HEK293 (cell line): ENCODE results near the gene ABCB9.

Experiments
- ATF2 ChIP-seq: fragments of 450-650 bp; formaldehyde crosslinking; IDR thresholded peaks from 2 replicates; pipeline ENCODE4 v1.5.1; 2016; ENCODE audit warnings: missing biosample characterization, missing genetic modification characterization, low read depth
- EGR2 ChIP-seq: fragments of 450-650 bp; formaldehyde crosslinking; IDR thresholded peaks from 2 replicates; pipeline ENCODE4 v1.5.1; 2016; ENCODE audit warnings: low read depth, missing biosample characterization, missing genetic modification characterization
- GLI2 ChIP-seq: fragments of 450-650 bp; formaldehyde crosslinking; IDR thresholded peaks from 2 replicates; pipeline ENCODE4; 2017; ENCODE audit warnings: missing biosample characterization, missing genetic modification characterization, low read depth, borderline replicate concordance
- HOXA7 ChIP-seq: sonication (generic); formaldehyde crosslinking; IDR thresholded peaks from 2 replicates; pipeline ENCODE4 v1.8.1; 2022; ENCODE audit warnings: missing genetic modification reagents, borderline replicate concordance
- KLF1 ChIP-seq: fragments of 450-650 bp; formaldehyde crosslinking; IDR thresholded peaks from 2 replicates; pipeline ENCODE4 v1.5.1; 2016; ENCODE audit warnings: missing biosample characterization, missing genetic modification characterization
- KLF10 ChIP-seq: fragments of 450-650 bp; IDR thresholded peaks from 2 replicates; pipeline ENCODE4 v1.5.1; 2018; ENCODE audit warnings: missing biosample characterization, mild to moderate bottlenecking, missing genetic modification characterization
- RBAK ChIP-seq: fragments of 450-650 bp; formaldehyde crosslinking; IDR thresholded peaks from 2 replicates; pipeline ENCODE4 v1.5.1; 2016; ENCODE audit warnings: missing biosample characterization, missing genetic modification characterization
- REPIN1 ChIP-seq: fragments of 450-650 bp; formaldehyde crosslinking; IDR thresholded peaks from 2 replicates; pipeline ENCODE4 v1.5.1; 2017; ENCODE audit warnings: missing biosample characterization, missing genetic modification characterization, low read depth
- SP3 ChIP-seq: fragments of 450-650 bp; formaldehyde crosslinking; IDR thresholded peaks from 2 replicates; pipeline ENCODE4 v1.5.1; 2016; ENCODE audit warnings: missing biosample characterization, missing genetic modification characterization
- ZEB2 ChIP-seq: fragments of 450-650 bp; formaldehyde crosslinking; IDR thresholded peaks from 2 replicates; pipeline ENCODE4 v1.5.1; 2016; ENCODE audit warnings: missing biosample characterization, missing genetic modification characterization
- ZNF155 ChIP-seq: fragments of 450-650 bp; formaldehyde crosslinking; IDR thresholded peaks from 2 replicates; pipeline ENCODE4 v1.5.1; 2016; ENCODE audit warnings: missing biosample characterization, missing genetic modification characterization
- ZNF202 ChIP-seq: fragments of 450-650 bp; formaldehyde crosslinking; IDR thresholded peaks from 2 replicates; pipeline ENCODE4 v1.5.1; 2016; ENCODE audit warnings: missing biosample characterization, missing genetic modification characterization, borderline replicate concordance
- ZNF214 ChIP-seq: fragments of 450-650 bp; formaldehyde crosslinking; IDR thresholded peaks from 2 replicates; pipeline ENCODE4 v1.5.1; 2017; ENCODE audit warnings: missing biosample characterization, mild to moderate bottlenecking, missing genetic modification characterization, borderline replicate concordance
- ZNF23 ChIP-seq: fragments of 450-650 bp; formaldehyde crosslinking; IDR thresholded peaks from 2 replicates; pipeline ENCODE4 v1.5.1; 2016; ENCODE audit warnings: missing biosample characterization, missing genetic modification characterization, borderline replicate concordance
- ZNF239 ChIP-seq: fragments of 450-650 bp; formaldehyde crosslinking; IDR thresholded peaks from 2 replicates; pipeline ENCODE4 v1.5.1; 2016; ENCODE audit warnings: missing biosample characterization, missing genetic modification characterization
- ZNF350 ChIP-seq: fragments of 450-650 bp; formaldehyde crosslinking; IDR thresholded peaks from 2 replicates; pipeline ENCODE4 v1.5.0; 2017; ENCODE audit warnings: missing biosample characterization, mild to moderate bottlenecking, missing genetic modification characterization
- ZNF518A ChIP-seq: fragments of 450-650 bp; formaldehyde crosslinking; conservative IDR thresholded peaks from 2 replicates; pipeline ENCODE4 v1.5.1; 2016; ENCODE audit warnings: low read depth, missing biosample characterization, missing genetic modification characterization
- ZNF521 ChIP-seq: fragments of 450-650 bp; formaldehyde crosslinking; IDR thresholded peaks from 2 replicates; pipeline ENCODE4 v1.5.1; 2017; ENCODE audit warnings: missing biosample characterization, mild to moderate bottlenecking, missing genetic modification characterization
- ZNF529 ChIP-seq: fragments of 450-650 bp; formaldehyde crosslinking; IDR thresholded peaks from 2 replicates; pipeline ENCODE4 v1.5.1; 2017; ENCODE audit warnings: missing genetic modification characterization, missing biosample characterization; ENCODE audit not compliant: insufficient replicate concordance
- ZNF544 ChIP-seq: fragments of 450-650 bp; formaldehyde crosslinking; IDR thresholded peaks from 2 replicates; pipeline ENCODE4 v1.5.0; 2017; ENCODE audit warnings: missing biosample characterization, missing genetic modification characterization
- ZNF549 ChIP-seq: fragments of 450-650 bp; IDR thresholded peaks from 2 replicates; pipeline ENCODE4 v1.5.1; 2018; ENCODE audit warnings: missing biosample characterization, missing genetic modification characterization, mild to moderate bottlenecking, inconsistent platforms, moderate library complexity
- ZNF624 ChIP-seq: fragments of 450-650 bp; formaldehyde crosslinking; IDR thresholded peaks from 2 replicates; pipeline ENCODE4 v1.5.1; 2017; ENCODE audit warnings: missing biosample characterization, missing genetic modification characterization
- ZNF776 ChIP-seq: fragments of 450-650 bp; formaldehyde crosslinking; IDR thresholded peaks from 2 replicates; pipeline ENCODE4 v1.5.0; 2017; ENCODE audit warnings: missing biosample characterization, missing genetic modification characterization, borderline replicate concordance
- ZNF785 ChIP-seq: fragments of 450-650 bp; formaldehyde crosslinking; IDR thresholded peaks from 2 replicates; pipeline ENCODE4 v1.5.1; 2016; ENCODE audit warnings: missing biosample characterization, missing genetic modification characterization
- ZNF830 ChIP-seq: fragments of 450-650 bp; IDR thresholded peaks from 2 replicates; pipeline ENCODE4 v1.5.0; 2018; ENCODE audit warnings: missing biosample characterization, missing genetic modification characterization, low read depth, mild to moderate bottlenecking, moderate library complexity
- ZSCAN18 ChIP-seq: fragments of 450-650 bp; formaldehyde crosslinking; IDR thresholded peaks from 2 replicates; pipeline ENCODE4 v1.5.1; 2016; ENCODE audit warnings: missing biosample characterization, missing genetic modification characterization
- ZSCAN30 ChIP-seq: fragments of 450-650 bp; IDR thresholded peaks from 2 replicates; pipeline ENCODE4 v1.5.1; 2018; ENCODE audit warnings: missing biosample characterization, mild to moderate bottlenecking, missing genetic modification characterization, moderate library complexity
- ZXDB ChIP-seq: fragments of 450-650 bp; formaldehyde crosslinking; IDR thresholded peaks from 2 replicates; pipeline ENCODE4 v1.5.1; 2016; ENCODE audit warnings: missing biosample characterization, missing genetic modification characterization
- TF ChIP-seq, protein P1 (sequence below): fragments of 450-650 bp; formaldehyde crosslinking; conservative IDR thresholded peaks from 2 replicates; pipeline ENCODE4 v1.5.1; 2016; ENCODE audit warnings: low read depth, missing biosample characterization, missing genetic modification characterization

The ABCB9 gene

GRCh38 chr12:122974892-122975789 lies 8.9 kb upstream of the ABCB9 start, which contains the start of gene OGFOD2 (continued):
- TF ChIP-seq ZNF624 (tag by site-specific recombination) (no peak), ZNF23 (no peak), HOXA7 (CRISPR knock-in tag) (no peak), RBAK (tag by site-specific recombination) (no peak), ZNF155 (tag by site-specific recombination) (no peak), ZNF521 (no peak), ZSCAN30 (0 out of 2 replicates have a peak, but pooled peaks have one; percentile 58), ATF2 (tag by site-specific recombination) (no peak), GLI2 (tag by site-specific recombination) (no peak), ZNF214 (tag by site-specific recombination) (no peak), KLF10 (tag by site-specific recombination) (no peak), SP3 (peak; percentile 25), EGR2 (tag by site-specific recombination) (no peak), ZNF544 (tag by site-specific recombination) (no peak), ZNF518A (tag by site-specific recombination) (no peak), ZNF529 (tag by site-specific recombination) (no peak), ZNF239 (tag by site-specific recombination) (no peak), REPIN1 (tag by site-specific recombination) (no peak; the same call in 1 of the 2 replicates), ZXDB (peak; percentile 66; the same call in 1 of the 2 replicates), ZEB2 (tag by site-specific recombination) (peak; percentile 72), ZSCAN18 (tag by site-specific recombination) (no peak), ZNF776 (no peak), ZNF830 (tag by site-specific recombination) (no peak), KLF1 (tag by site-specific recombination) (no peak), ZNF350 (tag by site-specific recombination) (no peak), ZNF785 (tag by site-specific recombination) (0 out of 2 replicates have a peak, but pooled peaks have one; percentile 20), ZNF549 (tag by site-specific recombination) (no peak), ZNF202 (tag by site-specific recombination) (no peak)
- TF ChIP-seq, protein P1, sequence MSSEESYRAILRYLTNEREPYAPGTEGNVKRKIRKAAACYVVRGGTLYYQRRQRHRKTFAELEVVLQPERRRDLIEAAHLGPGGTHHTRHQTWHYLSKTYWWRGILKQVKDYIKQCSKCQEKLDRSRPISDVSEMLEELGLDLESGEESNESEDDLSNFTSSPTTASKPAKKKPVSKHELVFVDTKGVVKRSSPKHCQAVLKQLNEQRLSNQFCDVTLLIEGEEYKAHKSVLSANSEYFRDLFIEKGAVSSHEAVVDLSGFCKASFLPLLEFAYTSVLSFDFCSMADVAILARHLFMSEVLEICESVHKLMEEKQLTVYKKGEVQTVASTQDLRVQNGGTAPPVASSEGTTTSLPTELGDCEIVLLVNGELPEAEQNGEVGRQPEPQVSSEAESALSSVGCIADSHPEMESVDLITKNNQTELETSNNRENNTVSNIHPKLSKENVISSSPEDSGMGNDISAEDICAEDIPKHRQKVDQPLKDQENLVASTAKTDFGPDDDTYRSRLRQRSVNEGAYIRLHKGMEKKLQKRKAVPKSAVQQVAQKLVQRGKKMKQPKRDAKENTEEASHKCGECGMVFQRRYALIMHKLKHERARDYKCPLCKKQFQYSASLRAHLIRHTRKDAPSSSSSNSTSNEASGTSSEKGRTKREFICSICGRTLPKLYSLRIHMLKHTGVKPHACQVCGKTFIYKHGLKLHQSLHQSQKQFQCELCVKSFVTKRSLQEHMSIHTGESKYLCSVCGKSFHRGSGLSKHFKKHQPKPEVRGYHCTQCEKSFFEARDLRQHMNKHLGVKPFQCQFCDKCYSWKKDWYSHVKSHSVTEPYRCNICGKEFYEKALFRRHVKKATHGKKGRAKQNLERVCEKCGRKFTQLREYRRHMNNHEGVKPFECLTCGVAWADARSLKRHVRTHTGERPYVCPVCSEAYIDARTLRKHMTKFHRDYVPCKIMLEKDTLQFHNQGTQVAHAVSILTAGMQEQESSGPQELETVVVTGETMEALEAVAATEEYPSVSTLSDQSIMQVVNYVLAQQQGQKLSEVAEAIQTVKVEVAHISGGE, result peak; percentile 8; the same call in 1 of the 2 replicates
